Stomach smooth muscle (tissue), 2 donors: ENCODE data around the gene AKAP6.
"Not testable (repeated sequence)": the region's sequence is repeated elsewhere in the genome, so short reads cannot be mapped to it uniquely, and the experiment has no call there.

Experiments
- H3K27ac ChIP-seq: one replicate; pipeline ENCODE4 v1.7.0; 2013; ENCODE audit warnings: mild to moderate bottlenecking, low read length, inconsistent platforms
- H3K27me3 ChIP-seq, 2 donors: one replicate each; pipeline ENCODE4 v1.7.0; 2013; ENCODE audit warnings: low read length in 2 of 2; ENCODE audit not compliant: insufficient read depth in 2 of 2, control insufficient read depth in 1 of 2
- H3K36me3 ChIP-seq, 2 donors: one replicate each; pipeline ENCODE4 v1.7.0; 2013; ENCODE audit warnings: low read length in 2 of 2; ENCODE audit not compliant: control insufficient read depth in 2 of 2, insufficient read depth in 2 of 2
- H3K4me1 ChIP-seq: one replicate; pipeline ENCODE4 v1.7.0; 2013; ENCODE audit warnings: low read length; ENCODE audit not compliant: control insufficient read depth, insufficient read depth
- H3K4me3 ChIP-seq, 2 donors: one replicate each; pipeline ENCODE4 v1.7.0; 2013; ENCODE audit warnings: low read length in 2 of 2
- H3K9ac ChIP-seq, 2 donors: one replicate each; pipeline ENCODE4 v1.7.0; 2013; ENCODE audit warnings: low read length in 2 of 2, mild to moderate bottlenecking in 1 of 2
- H3K9me3 ChIP-seq, 2 donors: one replicate each; pipeline ENCODE4 v1.7.0; 2013; ENCODE audit warnings: low read length in 2 of 2; ENCODE audit not compliant: control insufficient read depth in 2 of 2
- donor health status: healthy.
- donor health status: Pancreatic carcinoma.

The AKAP6 gene

GRCh38 chr14:32387295-32387694, 58.2 kb downstream of the AKAP6 start:
- not testable (repeated sequence) for H3K4me1 ChIP-seq, H3K4me3 ChIP-seq, H3K27ac ChIP-seq, H3K27me3 ChIP-seq, H3K36me3 ChIP-seq, H3K9ac ChIP-seq, H3K9me3 ChIP-seq

- H3K36me3 ChIP-seq = no peaks in the 10 kb centered on the region
- H3K4me3 ChIP-seq = no peak overlapping the region
- no peaks in the 10 kb centered on the region for H3K9me3 ChIP-seq
- H3K27ac ChIP-seq = no peak overlapping the region
- no peak overlapping the region for H3K9ac ChIP-seq
- H3K4me1 ChIP-seq = no peaks in the 10 kb centered on the region
- no peaks in the 10 kb centered on the region for H3K27me3 ChIP-seq
Observed at GRCh38 chr14:32393119-32393518, 64.0 kb downstream of the AKAP6 start.

- H3K36me3 ChIP-seq = no peaks in the 10 kb centered on the region
- H3K27me3 ChIP-seq = no peaks in the 10 kb centered on the region
Observed at GRCh38 chr14:32394038-32394437, 64.9 kb downstream of the AKAP6 start.

GRCh38 chr14:32396885-32397284, 67.8 kb downstream of the AKAP6 start:
- Histone ChIP-seq H3K36me3 (no peaks in the 10 kb centered on the region), H3K27me3 (no peaks in the 10 kb centered on the region), H3K9ac (no peak overlapping the region), H3K4me1 (no peaks in the 10 kb centered on the region), H3K9me3 (no peaks in the 10 kb centered on the region), H3K27ac (no peak overlapping the region), H3K4me3 (no peak overlapping the region)

More at GRCh38 chr14:32394038-32394437, 64.9 kb downstream of the AKAP6 start:
- Histone ChIP-seq H3K9me3 (no peaks in the 10 kb centered on the region), H3K4me1 (no peaks in the 10 kb centered on the region), H3K4me3 (no peak overlapping the region), H3K9ac (no peak overlapping the region), H3K27ac (no peak overlapping the region)

- no peak overlapping the region for H3K9ac ChIP-seq
- no peaks in the 10 kb centered on the region for H3K4me1 ChIP-seq
- no peak overlapping the region for H3K27ac ChIP-seq
- H3K36me3 ChIP-seq = no peaks in the 10 kb centered on the region
- H3K9me3 ChIP-seq = no peaks in the 10 kb centered on the region
- no peaks in the 10 kb centered on the region for H3K27me3 ChIP-seq
- no peak overlapping the region for H3K4me3 ChIP-seq
Observed at GRCh38 chr14:32397861-32398640, 69.0 kb downstream of the AKAP6 start.

GRCh38 chr14:32399920-32400319, 70.8 kb downstream of the AKAP6 start:
- Histone ChIP-seq H3K4me3 (no peak overlapping the region), H3K36me3 (no peaks in the 10 kb centered on the region), H3K27me3 (no peaks in the 10 kb centered on the region), H3K4me1 (no peaks in the 10 kb centered on the region), H3K27ac (no peak overlapping the region), H3K9ac (no peak overlapping the region), H3K9me3 (no peaks in the 10 kb centered on the region)

- Histone ChIP-seq H3K4me1 (no peaks in the 10 kb centered on the region), H3K9ac (no peak overlapping the region), H3K27ac (no peak overlapping the region), H3K4me3 (no peak overlapping the region), H3K36me3 (no peaks in the 10 kb centered on the region), H3K9me3 (no peaks in the 10 kb centered on the region), H3K27me3 (no peaks in the 10 kb centered on the region)
Observed at GRCh38 chr14:32400480-32400879, 71.4 kb downstream of the AKAP6 start.

- Histone ChIP-seq H3K36me3 (no peaks in the 10 kb centered on the region), H3K4me1 (peaks cover 7% of the 10 kb centered on the region), H3K27ac (no peak overlapping the region), H3K4me3 (no peak overlapping the region), H3K27me3 (no peaks in the 10 kb centered on the region), H3K9me3 (no peaks in the 10 kb centered on the region), H3K9ac (no peak overlapping the region)
Observed at GRCh38 chr14:32403021-32403420, 73.9 kb downstream of the AKAP6 start.

- Histone ChIP-seq H3K9ac (no peak overlapping the region), H3K4me1 (peaks cover 7% of the 10 kb centered on the region), H3K27me3 (no peaks in the 10 kb centered on the region), H3K36me3 (no peaks in the 10 kb centered on the region), H3K4me3 (no peak overlapping the region), H3K27ac (no peak overlapping the region), H3K9me3 (no peaks in the 10 kb centered on the region)
Observed at GRCh38 chr14:32403688-32404087, 74.6 kb downstream of the AKAP6 start.

GRCh38 chr14:32404784-32405573, 75.9 kb downstream of the AKAP6 start:
- H3K4me1 ChIP-seq = peaks cover 7% of the 10 kb centered on the region
- no peaks in the 10 kb centered on the region for H3K27me3 ChIP-seq
- H3K9ac ChIP-seq = no peak overlapping the region
- no peak overlapping the region for H3K4me3 ChIP-seq
- no peaks in the 10 kb centered on the region for H3K9me3 ChIP-seq
- H3K27ac ChIP-seq = no peak overlapping the region
- no peaks in the 10 kb centered on the region for H3K36me3 ChIP-seq

- Histone ChIP-seq H3K4me1 (peaks cover 7% of the 10 kb centered on the region), H3K36me3 (no peaks in the 10 kb centered on the region), H3K27me3 (no peaks in the 10 kb centered on the region), H3K9ac (no peak overlapping the region), H3K4me3 (no peak overlapping the region), H3K27ac (no peak overlapping the region), H3K9me3 (no peaks in the 10 kb centered on the region)
Observed at GRCh38 chr14:32405856-32406255, 76.8 kb downstream of the AKAP6 start.
